ENCODE data around the gene STK32C. TPM values are rescaled to one million over a fixed set of nuclear protein-coding genes. Genes with fewer than 3 reads are reported as not detected.

STK32C gene
- total RNA-seq, 1 experiment from 2014 or later = 7.6 TPM

- in situ Hi-C loops (cut with HindIII; ENCODE audit: low pct_unique_long_range_greater_than_20kb, low sequenced_read_pairs) = no loop called here
These were observed 41.8 kb downstream of the STK32C start for GRCh38 chr10:132265890-132266496.

GRCh38 chr10:132264966-132265889 is 42.5 kb downstream of the STK32C start:
- DNase-seq (ENCODE audit: low read depth, low spot score) = no peak
- in situ Hi-C loops (cut with HindIII; ENCODE audit: low pct_unique_long_range_greater_than_20kb, low sequenced_read_pairs) = no loop called here

More at GRCh38 chr10:132265890-132266496, 41.8 kb downstream of the STK32C start:
- no peak for DNase-seq (ENCODE audit: low read depth, low spot score)

GRCh38 chr10:132264306-132264950 is 43.3 kb downstream of the STK32C start:
- in situ Hi-C loops (cut with HindIII; ENCODE audit: low pct_unique_long_range_greater_than_20kb, low sequenced_read_pairs) = no loop called here
- DNase-seq (ENCODE audit: low read depth, low spot score) = no peak

GRCh38 chr10:132263866-132264265 is 43.9 kb downstream of the STK32C start:
- DNase-seq (ENCODE audit: low read depth, low spot score) = no peak

GRCh38 chr10:132259702-132260482 is 47.9 kb downstream of the STK32C start:
- in situ Hi-C loops (cut with HindIII; ENCODE audit: low pct_unique_long_range_greater_than_20kb, low sequenced_read_pairs) = no loop called here

More at GRCh38 chr10:132263866-132264265, 43.9 kb downstream of the STK32C start:
- in situ Hi-C loops (cut with HindIII; ENCODE audit: low pct_unique_long_range_greater_than_20kb, low sequenced_read_pairs) = no loop called here

GRCh38 chr10:132258423-132258822 is 49.3 kb downstream of the STK32C start:
- no peak for DNase-seq (ENCODE audit: low read depth, low spot score)
- in situ Hi-C loops (cut with HindIII; ENCODE audit: low pct_unique_long_range_greater_than_20kb, low sequenced_read_pairs) = no loop called here

More at GRCh38 chr10:132259702-132260482, 47.9 kb downstream of the STK32C start:
- no peak for DNase-seq (ENCODE audit: low read depth, low spot score)

DNA sequence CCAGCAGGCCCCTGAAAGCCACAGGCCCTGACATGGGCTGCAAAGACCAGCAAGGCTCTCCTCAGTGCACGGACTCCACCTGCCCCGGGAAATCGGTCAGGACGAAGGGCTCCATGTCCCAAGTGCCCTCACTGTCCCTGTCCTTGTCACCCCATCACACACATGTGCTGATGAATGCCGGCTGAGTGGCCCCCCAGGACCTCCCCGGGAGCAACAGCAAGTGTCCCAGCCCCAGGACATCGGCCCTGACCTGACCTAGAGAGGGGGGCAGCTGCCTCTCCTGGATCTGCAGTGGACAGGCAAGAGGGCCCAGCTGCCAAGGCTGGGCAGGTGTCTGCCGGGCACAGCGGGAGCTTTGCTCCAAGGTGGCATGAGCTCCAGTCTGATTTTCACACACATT is 49.8 kb downstream of the STK32C start:
- in situ Hi-C loops (cut with HindIII; ENCODE audit: low pct_unique_long_range_greater_than_20kb, low sequenced_read_pairs) = no loop called here

DNA sequence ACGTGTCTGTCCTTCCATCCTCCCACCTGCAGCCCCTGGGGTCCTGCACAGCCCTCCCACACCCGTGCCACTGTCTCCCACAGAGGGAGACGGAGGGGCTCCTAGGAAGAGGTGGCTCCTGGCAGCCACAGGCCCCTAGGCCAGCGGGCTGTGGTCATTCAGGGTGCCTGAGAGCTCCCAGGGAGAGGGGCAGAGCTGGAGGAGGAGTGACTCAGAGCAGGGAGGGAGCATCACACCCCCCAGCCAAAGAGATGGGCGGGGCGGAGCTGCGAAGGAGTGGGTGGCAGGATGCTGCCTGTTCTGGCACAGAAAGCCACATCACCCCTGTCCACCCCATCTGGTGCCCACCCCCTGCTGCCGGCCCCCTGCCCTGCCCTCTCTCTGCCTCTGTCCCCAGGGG is 50.5 kb downstream of the STK32C start:
- in situ Hi-C loops (cut with HindIII; ENCODE audit: low pct_unique_long_range_greater_than_20kb, low sequenced_read_pairs) = no loop called here
- DNase-seq (ENCODE audit: low read depth, low spot score) = no peak

More for the DNA sequence above, 49.8 kb downstream of the STK32C start:
- DNase-seq (ENCODE audit: low read depth, low spot score) = no peak

DNA sequence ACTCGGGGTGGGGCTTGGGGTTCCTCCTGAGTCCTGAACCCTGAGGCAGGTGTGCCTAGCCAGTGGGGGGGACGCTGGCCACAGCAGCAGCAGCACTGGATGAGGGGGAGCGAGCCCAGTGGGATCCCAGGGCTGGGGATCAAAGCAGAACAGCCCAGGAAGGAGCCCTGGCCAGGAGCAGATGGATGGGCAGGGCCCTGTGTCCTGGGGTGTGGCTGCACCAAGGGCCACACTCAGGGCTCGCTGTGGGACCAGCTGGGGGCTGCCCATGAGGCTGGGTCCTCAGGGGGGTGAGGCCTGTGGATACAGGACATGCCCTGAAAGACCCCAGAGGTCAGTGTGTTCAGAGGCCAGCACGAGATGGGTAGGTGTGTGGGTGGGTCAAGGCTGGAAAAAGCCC is 50.9 kb downstream of the STK32C start:
- no peak for DNase-seq (ENCODE audit: low read depth, low spot score)
- in situ Hi-C loops (cut with HindIII; ENCODE audit: low pct_unique_long_range_greater_than_20kb, low sequenced_read_pairs) = no loop called here

GRCh38 chr10:132255489-132256344 is 52.0 kb downstream of the STK32C start:
- no peak for DNase-seq (ENCODE audit: low read depth, low spot score)
- in situ Hi-C loops (cut with HindIII; ENCODE audit: low pct_unique_long_range_greater_than_20kb, low sequenced_read_pairs) = no loop called here

DNA sequence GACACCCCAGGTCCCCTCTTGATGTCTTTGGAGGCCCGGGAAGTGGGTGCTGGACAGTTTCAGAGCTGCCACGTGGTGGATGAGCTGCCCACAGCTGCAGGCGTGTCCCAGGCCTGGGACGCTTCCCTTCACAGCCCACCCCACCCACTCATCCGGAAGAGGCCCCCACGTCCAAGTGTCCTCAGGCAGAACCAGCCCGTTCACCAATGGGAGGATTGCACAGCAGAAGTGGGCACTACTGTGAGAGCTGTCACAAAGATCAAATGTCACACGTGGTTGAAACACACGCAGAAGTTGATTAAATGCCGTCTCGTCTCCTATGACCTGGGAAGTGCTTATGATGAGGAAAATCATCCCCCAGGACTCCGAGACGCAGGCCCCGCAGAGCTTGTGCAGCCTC is 52.9 kb downstream of the STK32C start:
- no peak for DNase-seq (ENCODE audit: low read depth, low spot score)
- in situ Hi-C loops (cut with HindIII; ENCODE audit: low pct_unique_long_range_greater_than_20kb, low sequenced_read_pairs) = no loop called here

- in situ Hi-C loops (cut with HindIII; ENCODE audit: low pct_unique_long_range_greater_than_20kb, low sequenced_read_pairs) = no loop called here
- DNase-seq (ENCODE audit: low read depth, low spot score) = no peak
These were observed 54.6 kb downstream of the STK32C start for GRCh38 chr10:132253092-132253687.

DNA sequence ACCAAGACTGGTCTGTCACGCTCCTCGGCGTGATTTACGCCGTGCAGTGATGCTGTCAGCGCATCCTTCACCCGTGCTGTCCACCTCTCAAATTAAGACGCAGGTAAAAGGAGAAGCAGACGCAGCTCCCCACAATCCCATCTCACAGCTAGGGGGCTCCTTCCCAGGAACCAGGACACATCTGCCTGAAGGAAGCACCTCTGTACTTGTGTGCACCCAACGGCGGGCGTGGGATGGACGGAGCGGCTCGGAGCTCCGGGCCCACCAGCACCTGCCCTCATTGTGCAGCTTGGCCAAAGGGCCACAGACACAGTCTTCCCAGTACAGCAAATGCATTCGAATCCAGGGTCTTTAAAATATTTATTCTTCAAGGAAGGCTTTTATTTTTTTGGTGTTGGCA is 55.3 kb downstream of the STK32C start:
- in situ Hi-C loops (cut with HindIII; ENCODE audit: low pct_unique_long_range_greater_than_20kb, low sequenced_read_pairs) = no loop called here
- no peak for DNase-seq (ENCODE audit: low read depth, low spot score)

DNA sequence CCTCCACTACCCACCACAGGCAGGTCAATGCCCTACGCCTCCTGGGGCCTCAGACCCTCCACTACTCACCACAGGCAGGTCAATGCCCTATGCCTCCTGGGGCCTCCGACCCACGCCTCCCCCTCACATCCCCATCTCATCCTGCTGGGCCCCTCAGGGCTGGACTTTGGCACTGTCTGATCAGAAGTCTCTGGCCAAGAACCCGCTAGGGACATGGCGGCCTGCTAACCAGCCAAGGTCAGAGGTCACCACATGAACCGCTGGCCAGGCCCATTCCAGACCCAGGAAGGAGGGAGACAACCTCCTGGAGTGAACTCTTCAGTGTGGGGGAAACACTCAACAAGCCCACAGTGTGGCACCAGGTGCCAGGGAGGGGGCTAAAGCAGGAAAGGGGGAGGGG is 55.8 kb downstream of the STK32C start:
- in situ Hi-C loops (cut with HindIII; ENCODE audit: low pct_unique_long_range_greater_than_20kb, low sequenced_read_pairs) = no loop called here
- no peak for DNase-seq (ENCODE audit: low read depth, low spot score)

GRCh38 chr10:132250481-132251475 is 57.0 kb downstream of the STK32C start:
- no peak for DNase-seq (ENCODE audit: low read depth, low spot score)
- in situ Hi-C loops (cut with HindIII; ENCODE audit: low pct_unique_long_range_greater_than_20kb, low sequenced_read_pairs) = no loop called here

All from SK-MEL-5 (cell line).